ENCODE results near the gene PPP1R9B. TPM values are rescaled to one million over a fixed set of nuclear protein-coding genes. Genes with fewer than 3 reads are reported as not detected.

The PPP1R9B gene
- total RNA-seq, 1 experiment from 2014 or later = 23.0 TPM

- H3K4me3 Mint-ChIP-seq = no peak overlapping the region; a peak in 2 of 5 replicates
- Histone ChIP-seq H2BK5ac (ENCODE audit: insufficient read length, low read length) (no peak overlapping the region), H2AK5ac (ENCODE audit: insufficient read length, low read length) (no peak overlapping the region), H3K18ac (ENCODE audit: insufficient read length, low read depth, low read length) (no peak overlapping the region), H3K4ac (ENCODE audit: low read depth, low read length) (no peak overlapping the region), H4K91ac (ENCODE audit: insufficient read length, low read depth, low read length) (no peak overlapping the region), H3K4me2 (ENCODE audit: insufficient read depth, insufficient read length, low read length) (no peak overlapping the region), H3K27ac (ENCODE audit: insufficient read length, low read depth, low read length) (no peak overlapping the region), H2BK12ac (ENCODE audit: insufficient read length, low read depth, low read length) (no peak overlapping the region), H3K14ac (ENCODE audit: insufficient read depth, low read length) (no peak overlapping the region), H3K4me1 (ENCODE audit: insufficient read depth, low read length) (no peaks in the 10 kb centered on the region), H2BK120ac (ENCODE audit: low read depth, low read length, poor library complexity, severe bottlenecking) (no peak overlapping the region), H2BK20ac (ENCODE audit: low read depth, low read length, poor library complexity, severe bottlenecking) (no peak overlapping the region), H3K23ac (ENCODE audit: insufficient read length, low read depth, low read length) (no peak overlapping the region), H4K8ac (replicated peaks; ENCODE audit: insufficient read length, low read depth, low read length) (no peak overlapping the region), H3K9ac (ENCODE audit: extremely low read depth, insufficient read length, low read length) (no peak overlapping the region), H2AFZ (ENCODE audit: low read length) (no peak overlapping the region), H4K20me1 (ENCODE audit: control insufficient read depth, insufficient read depth, insufficient read length) (no peaks in the 10 kb centered on the region), H3K79me1 (ENCODE audit: insufficient read depth, low read depth, low read length, poor library complexity, severe bottlenecking) (no peaks in the 10 kb centered on the region), H3K23me2 (ENCODE audit: insufficient read length, low read depth, low read length, poor library complexity, severe bottlenecking) (peaks cover 15% of the 10 kb centered on the region), H3K9me3 (ENCODE audit: control insufficient read depth, low read depth, low read length) (no peaks in the 10 kb centered on the region), H3K79me2 (ENCODE audit: insufficient read depth, low read length) (no peaks in the 10 kb centered on the region), H3K56ac (ENCODE audit: insufficient read length, low read depth, low read length) (no peak overlapping the region), H2BK15ac (ENCODE audit: low read depth, low read length) (no peak overlapping the region), H3K27me3 (ENCODE audit: insufficient read depth, low read length) (peaks cover 7% of the 10 kb centered on the region; the same call in 1 of the 2 replicates), H4K5ac (ENCODE audit: insufficient read length, low read depth, low read length) (no peak overlapping the region), H3T11ph (ENCODE audit: low read length) (no peak overlapping the region)
- no peaks in the 10 kb centered on the region; a peak in 2 of 5 replicates for H3K9me3 Mint-ChIP-seq
- no CpG with 5 or more reads among the region's 7 CpGs for WGBS (ENCODE audit: extremely low coverage, insufficient read length, low lambda C conversion rate)
- H3K4me1 Mint-ChIP-seq = peaks cover 9 to 20% of the 10 kb centered on the region in 2 experiments
- H3K27ac Mint-ChIP-seq = no peak overlapping the region
- peak; percentile 67 for TF ChIP-seq CTCF (conservative IDR thresholded peaks at IDR 0.05)
- no peak for DNase-seq
- H3K27me3 Mint-ChIP-seq (ENCODE audit: low read depth) = peaks cover 26% of the 10 kb centered on the region
- H3K36me3 Mint-ChIP-seq (ENCODE audit: insufficient read depth in 1 of 3, low read depth in 3 of 3) = peaks cover 0 to 51% (median 45%) of the 10 kb centered on the region in 3 experiments; a peak in 5 of 7 replicates
Measured at GRCh38 chr17:50198026-50198669, 47.7 kb upstream of the PPP1R9B start.
